Calu3 (cell line): ENCODE results near the gene CACNA2D1. TPM values are rescaled to one million over a fixed set of nuclear protein-coding genes. Genes with fewer than 3 reads are reported as not detected.

Experiments
- BruUV-seq: library from RNA; stranded (reverse); fragments of 400-500 nt; replicated peaks from 2 replicates; lab custom pipeline; 2021; lab: Mats Ljungman, UMichigan
- CTCF ChIA-PET: fragments of 300-600 bp; sonication (Branson Sonifier 250); formaldehyde crosslinking; loops from one replicate; lab custom pipeline; 2022; ENCODE audit warnings: antibody characterized with exemption; lab: Charles Lee
- DNase-seq: peaks from one replicate; pipeline ENCODE4 v3.0.0; 2022
- H3K27ac Mint-ChIP-seq: one replicate; pipeline ENCODE4 v1.8.0; 2022; ENCODE audit warnings: mixed read lengths; ENCODE audit not compliant: unreplicated experiment
- H3K27me3 Mint-ChIP-seq: one replicate; pipeline ENCODE4 v1.8.0; 2022; ENCODE audit warnings: mixed read lengths; ENCODE audit not compliant: unreplicated experiment
- H3K36me3 Mint-ChIP-seq: one replicate; pipeline ENCODE4 v1.8.0; 2022; ENCODE audit warnings: mild to moderate bottlenecking, moderate library complexity, mixed read lengths; ENCODE audit not compliant: insufficient read depth, unreplicated experiment
- H3K4me1 Mint-ChIP-seq: one replicate; pipeline ENCODE4 v1.8.0; 2022; ENCODE audit warnings: mild to moderate bottlenecking, low read depth, mixed read lengths; ENCODE audit not compliant: unreplicated experiment
- H3K4me3 Mint-ChIP-seq: one replicate; pipeline ENCODE4 v1.8.0; 2022; ENCODE audit warnings: mild to moderate bottlenecking, low read depth, moderate library complexity, mixed read lengths; ENCODE audit not compliant: unreplicated experiment
- H3K9me3 Mint-ChIP-seq: one replicate; pipeline ENCODE4 v1.8.0; 2022; ENCODE audit warnings: low read depth, mixed read lengths; ENCODE audit not compliant: unreplicated experiment
- intact Hi-C: fragments of 100-400 bp; cut with micrococcal nuclease; formaldehyde crosslinking; loops from one replicate; pipeline ENCODE4 v1.10.0; 2022; ENCODE audit not compliant: unreplicated experiment
- total RNA-seq: library from RNA; stranded (reverse); gene quantifications from 2 replicates; pipeline ENCODE4 v1.2.3, GENCODE V29; 2022
- TF ChIP-seq, protein P1 (sequence below): fragments of 200-600 bp; IDR thresholded peaks from one replicate; pipeline ENCODE4 v1.8.0; 2022; ENCODE audit warnings: antibody characterized with exemption; ENCODE audit not compliant: unreplicated experiment

The CACNA2D1 gene
- total RNA-seq, 1 experiment from 2014 or later: 10.4 TPM

GRCh38 chr7:82085116-82085515, 358.5 kb downstream of the CACNA2D1 start:
- intact Hi-C loops: no loop called here
- Mint-ChIP-seq H3K36me3 (no peaks in the 10 kb centered on the region), H3K27me3 (no peaks in the 10 kb centered on the region), H3K4me1 (no peaks in the 10 kb centered on the region), H3K4me3 (no peak overlapping the region), H3K9me3 (no peaks in the 10 kb centered on the region), H3K27ac (no peak overlapping the region)
- CTCF ChIA-PET: no interaction called here
- no TSS peak for BruUV-seq
- TF ChIP-seq, protein P1, sequence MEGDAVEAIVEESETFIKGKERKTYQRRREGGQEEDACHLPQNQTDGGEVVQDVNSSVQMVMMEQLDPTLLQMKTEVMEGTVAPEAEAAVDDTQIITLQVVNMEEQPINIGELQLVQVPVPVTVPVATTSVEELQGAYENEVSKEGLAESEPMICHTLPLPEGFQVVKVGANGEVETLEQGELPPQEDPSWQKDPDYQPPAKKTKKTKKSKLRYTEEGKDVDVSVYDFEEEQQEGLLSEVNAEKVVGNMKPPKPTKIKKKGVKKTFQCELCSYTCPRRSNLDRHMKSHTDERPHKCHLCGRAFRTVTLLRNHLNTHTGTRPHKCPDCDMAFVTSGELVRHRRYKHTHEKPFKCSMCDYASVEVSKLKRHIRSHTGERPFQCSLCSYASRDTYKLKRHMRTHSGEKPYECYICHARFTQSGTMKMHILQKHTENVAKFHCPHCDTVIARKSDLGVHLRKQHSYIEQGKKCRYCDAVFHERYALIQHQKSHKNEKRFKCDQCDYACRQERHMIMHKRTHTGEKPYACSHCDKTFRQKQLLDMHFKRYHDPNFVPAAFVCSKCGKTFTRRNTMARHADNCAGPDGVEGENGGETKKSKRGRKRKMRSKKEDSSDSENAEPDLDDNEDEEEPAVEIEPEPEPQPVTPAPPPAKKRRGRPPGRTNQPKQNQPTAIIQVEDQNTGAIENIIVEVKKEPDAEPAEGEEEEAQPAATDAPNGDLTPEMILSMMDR: no peak
- no peak for DNase-seq

GRCh38 chr7:82081644-82082224, 361.8 kb downstream of the CACNA2D1 start:
- H3K4me3 Mint-ChIP-seq: no peak overlapping the region
- no peaks in the 10 kb centered on the region for H3K27me3 Mint-ChIP-seq
- no peaks in the 10 kb centered on the region for H3K36me3 Mint-ChIP-seq
- intact Hi-C loops: no loop called here
- H3K9me3 Mint-ChIP-seq: no peaks in the 10 kb centered on the region
- DNase-seq: no peak
- no peak overlapping the region for H3K27ac Mint-ChIP-seq
- CTCF ChIA-PET: no interaction called here
- TF ChIP-seq, protein P1: no peak
- no peaks in the 10 kb centered on the region for H3K4me1 Mint-ChIP-seq
- no TSS peak for BruUV-seq

GRCh38 chr7:82080254-82080927, 363.2 kb downstream of the CACNA2D1 start:
- TF ChIP-seq, protein P1: no peak
- H3K27me3 Mint-ChIP-seq: no peaks in the 10 kb centered on the region

DNA sequence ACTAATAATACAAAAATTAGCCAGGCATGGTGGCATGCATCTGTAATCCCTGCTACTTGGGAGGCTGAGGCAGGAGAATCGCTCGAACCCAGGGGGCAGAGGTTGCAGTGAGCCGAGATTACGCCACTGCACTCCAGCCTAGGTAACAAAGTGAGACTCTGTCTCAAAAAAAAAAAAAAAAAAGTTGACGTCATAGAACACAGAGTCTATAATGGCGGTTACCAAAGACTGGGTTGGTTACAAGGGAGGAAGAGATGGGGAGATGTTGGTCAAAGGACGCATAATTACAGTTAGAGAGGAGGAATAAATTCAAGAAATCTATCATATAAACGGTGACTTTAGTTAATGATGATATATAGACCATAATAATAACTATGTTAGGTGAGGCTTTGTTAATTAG, 364.1 kb downstream of the CACNA2D1 start:
- DNase-seq: no peak
- Mint-ChIP-seq H3K4me1 (no peaks in the 10 kb centered on the region), H3K4me3 (no peak overlapping the region), H3K36me3 (no peaks in the 10 kb centered on the region), H3K27ac (no peak overlapping the region), H3K9me3 (no peaks in the 10 kb centered on the region), H3K27me3 (no peaks in the 10 kb centered on the region)
- no TSS peak for BruUV-seq
- TF ChIP-seq, protein P1: no peak
- CTCF ChIA-PET: no interaction called here
- intact Hi-C loops: no loop called here

More at GRCh38 chr7:82080254-82080927, 363.2 kb downstream of the CACNA2D1 start:
- intact Hi-C loops: no loop called here
- no peaks in the 10 kb centered on the region for H3K36me3 Mint-ChIP-seq
- no peak overlapping the region for H3K27ac Mint-ChIP-seq
- no peak for DNase-seq
- no peaks in the 10 kb centered on the region for H3K9me3 Mint-ChIP-seq
- H3K4me1 Mint-ChIP-seq: no peaks in the 10 kb centered on the region
- no TSS peak for BruUV-seq
- H3K4me3 Mint-ChIP-seq: no peak overlapping the region
- CTCF ChIA-PET: interaction anchor here (1.0 kb wide), 1 partner anchor 148 kb away, joined by 3 read pairs; no protein-coding TSS in a partner anchor
